Pancreas (tissue), 10 donors: ENCODE results near the gene SLCO4A1. TPM values are rescaled to one million over a fixed set of nuclear protein-coding genes. Genes with fewer than 3 reads are reported as not detected.
A peak's percentile ranks its signal among the peaks of the same experiment; 100 is the strongest.

ENCODE experiments used
- ATAC-seq, 4 donors: fragments of 200-7000 bp; cut with Tn5 transposase; one replicate each; pipeline versions ENCODE4 v1.8.0 to v1.9.1; 2020; ENCODE audit warnings: mild to moderate bottlenecking in 4 of 4, moderate library complexity in 4 of 4
- DNase-seq, 6 donors: peaks; one replicate each; pipeline ENCODE4 v3.0.0-alpha.2; 2020
- FAIRE-seq: peaks from 2 replicates; lab custom pipeline; 2012; peaks lifted over from hg19 to GRCh38; lab: Jason Lieb, UNC
- H3K27ac ChIP-seq, 4 donors: fragments of 200-600 bp; sonication (generic); 1 replicate in 3 of 4; 2 replicates in 1 of 4; pipeline versions ENCODE4 v1.5.0 to v1.8.0; 2020
- H3K27me3 ChIP-seq, 4 donors: fragments of 200-600 bp; one replicate each; pipeline ENCODE4 v1.8.0; 2021
- H3K36me3 ChIP-seq, 3 donors: fragments of 200-600 bp; sonication (generic) in 1 of 3; one replicate each; pipeline versions ENCODE4 v1.5.0 to v1.8.0; 2020 to 2021
- H3K4me1 ChIP-seq, 3 donors: fragments of 200-600 bp; one replicate each; pipeline ENCODE4 v1.8.0; 2021
- H3K4me3 ChIP-seq, 4 donors: fragments of 200-600 bp; sonication (generic) in 2 of 4; one replicate each; pipeline versions ENCODE4 v1.5.0 to v1.8.0; 2020 to 2021
- H3K9me3 ChIP-seq, 4 donors: fragments of 200-600 bp; one replicate each; pipeline ENCODE4 v1.8.0; 2021
- CTCF ChIP-seq, 4 donors: fragments of 200-600 bp; sonication (generic) in 3 of 4; IDR thresholded peaks; one replicate each; pipeline versions ENCODE4 v1.5.0 to v1.8.0; 2021; ENCODE audit warnings: antibody characterized with exemption in 4 of 4
- WGBS, 2 donors: extraction: QIAGEN DNeasy Blood & Tissue Kit; methylation state at CpG; one replicate each; pipeline ENCODE4 v1.1.7; 2013; 5-methylcytosine and 5-hydroxymethylcytosine counted together
- intact Hi-C, 3 donors: fragments of 100-400 bp; cut with DNase I; formaldehyde crosslinking; loops; one replicate each; pipeline versions ENCODE4 v1.11.1 to v1.14.2; 2022
- polyA plus RNA-seq, 2 donors: library from polyadenylated mRNA; stranded (reverse); fragments of 200-250 nt; gene quantifications; one replicate each; pipeline ENCODE4 v1.2.3, GENCODE V29; 2013
- total RNA-seq, 6 donors: library from RNA; stranded (reverse); fragmentation: NEBNext Ultra II Directional in 4 of 6; extraction: Animal tissue kit (Norgen Biotek cat#: 25700) in 4 of 6; gene quantifications; one replicate each; pipeline versions ENCODE4 v1.2.1 to v1.2.4, GENCODE V29; 2021 to 2023
- donor health status: healthy with polysubstance abuse.
- donor health status: DM: no; HTN: no; CAD: no; lungs with moderate emphysema.
- donor health status: DM: no; HTN: no; CAD: no.
- donor health status: control.
- donor health status: control.
- donor health status: Bipolar disorder and iron deficiency.
- donor health status: DM: yes; HTN: yes; CAD: no.
- donor health status: DM: no; HTN: no; CAD: no.
- donor health status: DM: no; HTN: no; CAD: no.
- donor health status: DM: yes; HTN: yes; CAD: no.

Gene SLCO4A1
- total and polyA plus RNA-seq, 8 donors, result 1.2 to 15.9 (median 2.2) TPM

GRCh38 chr20:62603021-62603906 is 39.0 kb upstream of the SLCO4A1 start:
- peak overlapping the region in 3 of 4 donors; percentile 36 to 69 (median 68) for H3K27ac ChIP-seq
- WGBS, 2 donors, result 25 to 37% methylated on average over 26 of the region's 26 CpGs
- DNase-seq (peak; percentile 57 to 91 (median 81)), FAIRE-seq (no peak), ATAC-seq (peak; percentile 72 to 78 (median 75))
- intact Hi-C loops, result no loop called here
- no peak for TF ChIP-seq CTCF (IDR thresholded peaks at IDR 0.05)
- peaks cover 0 to 9% (median 9%) of the 10 kb centered on the region in 3 donors for H3K4me1 ChIP-seq
- H3K27me3 ChIP-seq, result peaks cover 0 to 4% (median 0%) of the 10 kb centered on the region in 4 donors
- no peak overlapping the region for H3K4me3 ChIP-seq
- H3K36me3 ChIP-seq, result no peaks in the 10 kb centered on the region
- H3K9me3 ChIP-seq, result no peaks in the 10 kb centered on the region

DNA sequence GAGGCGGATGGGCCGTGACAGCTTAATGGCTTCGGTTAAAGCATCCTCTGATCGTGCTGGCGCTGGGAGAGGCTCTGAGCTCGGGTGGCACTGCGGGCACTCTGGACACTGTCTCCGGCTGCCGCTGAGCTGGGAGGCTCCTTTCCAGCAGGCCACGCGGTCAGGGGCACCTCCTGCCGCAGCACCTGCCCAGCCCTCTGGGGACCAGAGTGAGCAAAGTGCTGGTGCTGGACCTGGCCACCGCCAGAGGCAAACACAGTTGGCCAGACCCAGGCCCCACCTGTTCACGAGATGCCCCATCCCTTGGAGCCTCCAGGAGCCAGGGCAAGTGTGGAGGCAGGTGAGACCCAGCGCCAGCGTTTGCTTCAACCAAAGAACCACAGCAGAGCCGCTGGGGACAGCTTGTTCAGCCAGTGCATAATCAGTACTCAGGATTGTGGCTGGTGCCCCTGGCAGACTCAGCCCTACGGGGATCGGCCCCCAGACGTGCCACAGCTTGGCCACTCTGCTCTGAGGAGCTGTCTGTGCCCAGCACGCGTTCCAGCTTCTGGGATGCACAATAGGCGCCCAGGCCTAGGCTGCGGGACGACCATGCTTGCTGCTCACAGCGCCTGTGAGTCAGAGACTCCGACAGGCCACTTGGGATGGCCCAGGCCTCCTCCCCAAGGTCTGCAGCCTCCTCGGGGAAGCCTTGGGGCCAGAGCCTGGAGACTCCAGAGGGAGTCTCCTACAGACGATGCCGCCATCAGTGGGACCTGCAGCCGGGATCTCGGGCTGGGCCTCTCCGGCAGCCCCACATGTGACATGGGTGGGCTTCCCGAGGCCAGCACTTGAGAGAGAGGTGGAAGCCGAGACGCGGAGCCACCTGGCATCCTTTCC is 38.2 kb upstream of the SLCO4A1 start:
- no peak for ATAC-seq
- no peak for FAIRE-seq
- no peaks in the 10 kb centered on the region for H3K36me3 ChIP-seq
- H3K27ac ChIP-seq, result peak overlapping the region in 3 of 4 donors; percentile 36 to 69 (median 68)
- peak in 1 of 6 donors; percentile 79 for DNase-seq
- H3K9me3 ChIP-seq, result no peaks in the 10 kb centered on the region
- H3K27me3 ChIP-seq, result peaks cover 0 to 4% (median 0%) of the 10 kb centered on the region in 4 donors
- H3K4me3 ChIP-seq, result peak overlapping the region in 1 of 4 donors; percentile 12
- WGBS, 2 donors, result 62 to 81% methylated on average over 37 of the region's 37 CpGs
- no peak for TF ChIP-seq CTCF (IDR thresholded peaks at IDR 0.05)
- peaks cover 0 to 9% (median 9%) of the 10 kb centered on the region in 3 donors for H3K4me1 ChIP-seq
- intact Hi-C loops, result no loop called here

DNA sequence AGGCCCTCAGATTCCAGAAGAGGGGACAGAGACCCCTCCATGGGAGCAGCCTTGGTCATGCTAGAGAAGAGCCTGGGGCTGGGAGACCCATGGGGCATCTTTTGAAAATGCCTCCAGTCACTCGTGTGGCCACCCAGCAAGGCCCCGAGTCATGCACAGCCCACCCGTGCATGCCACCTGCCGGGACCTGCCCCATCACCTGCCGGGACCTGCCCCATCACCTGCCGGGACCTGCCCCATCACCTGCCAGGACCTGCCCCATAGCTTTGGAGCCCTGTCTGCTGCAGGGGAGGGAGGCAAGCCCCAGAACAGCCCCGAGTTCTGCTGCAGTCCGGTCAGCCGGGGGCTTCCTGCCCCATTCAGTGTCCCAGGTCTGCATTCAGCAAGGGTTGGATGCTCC is 37.5 kb upstream of the SLCO4A1 start:
- ATAC-seq (no peak), FAIRE-seq (no peak), DNase-seq (peak in 2 of 6 donors; percentile 12 to 50)
- 32 to 54% methylated on average over 9 of the region's 9 CpGs for WGBS, 2 donors
- no peak for TF ChIP-seq CTCF (IDR thresholded peaks at IDR 0.05)
- H3K36me3 ChIP-seq, result no peaks in the 10 kb centered on the region
- no peak overlapping the region for H3K27ac ChIP-seq
- no peak overlapping the region for H3K4me3 ChIP-seq
- H3K27me3 ChIP-seq, result peaks cover 0 to 4% (median 0%) of the 10 kb centered on the region in 4 donors
- no peaks in the 10 kb centered on the region for H3K9me3 ChIP-seq
- peaks cover 0 to 9% (median 9%) of the 10 kb centered on the region in 3 donors for H3K4me1 ChIP-seq
- intact Hi-C loops, result no loop called here

- Histone ChIP-seq H3K36me3 (no peaks in the 10 kb centered on the region), H3K27ac (no peak overlapping the region), H3K9me3 (no peaks in the 10 kb centered on the region), H3K4me1 (peaks cover 0 to 9% (median 9%) of the 10 kb centered on the region in 3 donors), H3K4me3 (no peak overlapping the region), H3K27me3 (peaks cover 0 to 4% (median 0%) of the 10 kb centered on the region in 4 donors)
- FAIRE-seq (no peak), ATAC-seq (no peak), DNase-seq (peak in 2 of 6 donors; percentile 7 to 53)
- intact Hi-C loops, result no loop called here
- WGBS, 2 donors, result 55 to 75% methylated on average over 11 of the region's 11 CpGs
- TF ChIP-seq CTCF (IDR thresholded peaks at IDR 0.05), result no peak
Measured at GRCh38 chr20:62605236-62605943, 36.9 kb upstream of the SLCO4A1 start.
